ENCODE measurements around the gene SLC25A5.

DNA sequence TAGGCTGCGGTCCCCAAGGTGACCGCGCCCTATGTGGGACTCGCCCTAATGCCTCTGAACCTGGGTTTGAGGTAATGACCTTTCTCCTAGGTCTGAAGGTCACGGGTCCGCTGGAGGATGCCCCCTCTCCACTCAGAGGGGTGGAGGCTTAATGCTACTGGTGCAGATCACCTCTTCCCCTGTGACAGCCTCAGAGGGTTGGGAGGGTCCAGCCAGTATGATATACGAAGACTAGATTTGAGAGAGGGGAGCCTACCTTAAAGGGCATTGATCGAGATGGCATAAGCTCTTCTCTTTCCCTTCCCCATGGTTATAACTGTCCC lies 1.0 kb downstream of the SLC25A5 start:
- no peak for TF ChIP-seq POLR2A (IDR thresholded peaks at IDR 0.05; ENCODE audit: low read depth)
- no peak for TF ChIP-seq POLR2AphosphoS5 (IDR thresholded peaks at IDR 0.05)
